Keratinocyte (primary cell): ENCODE data around the gene ABI1. TPM values are rescaled to one million over a fixed set of nuclear protein-coding genes. Genes with fewer than 3 reads are reported as not detected.

ENCODE experiments used
- DNase-seq: peaks from one replicate; pipeline ENCODE4 v3.0.0-alpha.2; 2011; ENCODE audit warnings: low read depth, missing footprints, low spot score
- FAIRE-seq: peaks from 2 replicates; lab custom pipeline; 2011; peaks lifted over from hg19 to GRCh38; lab: Jason Lieb, UNC
- H2AFZ ChIP-seq: 2 replicates; pipeline ENCODE4 v1.6.0; 2012; ENCODE audit warnings: low read length, control low read depth, inconsistent platforms; ENCODE audit not compliant: control insufficient read depth
- H3K27ac ChIP-seq: 2 replicates; pipeline ENCODE4 v1.5.1; 2011; ENCODE audit warnings: low read length; ENCODE audit not compliant: control insufficient read depth, insufficient read depth
- H3K27me3 ChIP-seq: 3 replicates; pipeline ENCODE4 v1.6.0; 2011; ENCODE audit warnings: low read length; ENCODE audit not compliant: control insufficient read depth, insufficient read depth; ENCODE audit errors: extremely low read depth
- H3K36me3 ChIP-seq, 2 experiments: 2 replicates in 1 of 2; 3 replicates in 1 of 2; pipeline ENCODE4 v1.5.1; 2011; ENCODE audit warnings: low read length in 2 of 2, mild to moderate bottlenecking in 1 of 2; ENCODE audit not compliant: control insufficient read depth in 2 of 2, insufficient read depth in 2 of 2; ENCODE audit errors: extremely low read depth in 1 of 2
- H3K4me1 ChIP-seq: 3 replicates; pipeline ENCODE4 v1.5.1; 2011; ENCODE audit warnings: low read length; ENCODE audit not compliant: control insufficient read depth, insufficient read depth; ENCODE audit errors: extremely low read depth
- H3K4me2 ChIP-seq: 3 replicates; pipeline ENCODE4 v1.6.0; 2011; ENCODE audit warnings: low read depth, low read length; ENCODE audit not compliant: control insufficient read depth, insufficient read depth; ENCODE audit errors: extremely low read depth
- H3K4me3 ChIP-seq, 3 experiments: fragments of 200-600 bp in 1 of 3; sonication (generic) in 1 of 3; 2 replicates in 2 of 3; 3 replicates in 1 of 3; pipeline ENCODE4 v1.5.1; 2011 to 2016; ENCODE audit warnings: low read length in 3 of 3, mild to moderate bottlenecking in 3 of 3, control low read depth in 2 of 3, inconsistent platforms in 1 of 3, low read depth in 1 of 3, mixed read lengths in 1 of 3, mixed run types in 1 of 3, moderate library complexity in 1 of 3; ENCODE audit not compliant: control insufficient read depth in 2 of 3, insufficient read depth in 2 of 3; ENCODE audit errors: extremely low read depth in 1 of 3
- H3K79me2 ChIP-seq: 2 replicates; pipeline ENCODE4 v1.6.0; 2012; ENCODE audit warnings: low read length; ENCODE audit not compliant: control insufficient read depth, insufficient read depth
- H3K9ac ChIP-seq: 3 replicates; pipeline ENCODE4 v1.6.0; 2011; ENCODE audit warnings: low read length; ENCODE audit not compliant: control insufficient read depth, insufficient read depth; ENCODE audit errors: extremely low read depth
- H3K9me1 ChIP-seq: 3 replicates; pipeline ENCODE4 v1.6.0; 2011; ENCODE audit warnings: low read length; ENCODE audit not compliant: control insufficient read depth, insufficient read depth; ENCODE audit errors: extremely low read depth
- H3K9me3 ChIP-seq: 2 replicates; pipeline ENCODE4 v1.5.1; 2012; ENCODE audit warnings: low read depth, low read length; ENCODE audit not compliant: control insufficient read depth
- H4K20me1 ChIP-seq: 3 replicates; pipeline ENCODE4 v1.6.0; 2011; ENCODE audit warnings: low read length; ENCODE audit not compliant: control insufficient read depth, insufficient read depth; ENCODE audit errors: extremely low read depth
- CTCF ChIP-seq, 3 experiments: IDR thresholded peaks in 1 of 3; conservative IDR thresholded peaks in 1 of 3; optimal IDR thresholded peaks in 1 of 3; 2 replicates in 2 of 3; 3 replicates in 1 of 3; pipeline versions ENCODE3 to v1.5.1; 2011; ENCODE audit warnings: low read length in 3 of 3, mild to moderate bottlenecking in 3 of 3, moderate library complexity in 2 of 3, control low read depth in 1 of 3, inconsistent platforms in 1 of 3; ENCODE audit not compliant: insufficient read depth in 2 of 3; ENCODE audit errors: extremely low read depth in 1 of 3
- EZH2 ChIP-seq: IDR thresholded peaks from one replicate; pipeline ENCODE4 v1.6.1; 2012; ENCODE audit warnings: inconsistent platforms, mild to moderate bottlenecking, low read length, moderate library complexity
- dilution Hi-C: fragments of 300-500 bp; cut with MboI; formaldehyde crosslinking; loops from one replicate; pipeline ENCODE4 v1.7.0; 2020; ENCODE audit warnings: low sequenced_read_pairs; ENCODE audit not compliant: extremely low pct_ligation_motif_present
- polyA plus RNA-seq, 5 experiments: library from polyadenylated mRNA; depleted of rRNA in 3 of 5; stranded (reverse) in 3 of 5; stranded (forward) in 1 of 5; unstranded in 1 of 5; fragments of >200 nt; gene quantifications; 1 replicate in 1 of 5; 2 replicates in 3 of 5; 3 replicates in 1 of 5; pipeline versions ENCODE4 v1.2.1 to v1.2.3, GENCODE V29; 2011 to 2012; ENCODE audit warnings: missing spikeins in 2 of 5, low read depth in 1 of 5, low replicate concordance in 1 of 5

ABI1 gene
- polyA plus RNA-seq, 1 donor (not counting 4 experiments of a cell fraction or from before 2014, with no cell fraction given) = 78.9 TPM

- Histone ChIP-seq H3K27ac (no peak overlapping the region), H3K4me1 (peaks cover 10% of the 10 kb centered on the region), H3K27me3 (no peaks in the 10 kb centered on the region), H4K20me1 (peaks cover 4% of the 10 kb centered on the region), H2AFZ (no peak overlapping the region), H3K9me3 (no peaks in the 10 kb centered on the region), H3K4me3 (peak overlapping the region; percentile 94 to 97 (median 95)), H3K79me2 (peaks cover 55% of the 10 kb centered on the region), H3K9me1 (no peaks in the 10 kb centered on the region), H3K9ac (peak overlapping the region; percentile 88), H3K4me2 (peak overlapping the region; percentile 86), H3K36me3 (peaks cover 0 to 1% of the 10 kb centered on the region in 2 experiments)
- no peak for DNase-seq
- dilution Hi-C loops = no loop called here
- no peak for FAIRE-seq
- no peak for TF ChIP-seq EZH2
- no peak for TF ChIP-seq CTCF (optimal IDR thresholded peaks at IDR 0.05 in 1 of 3, IDR thresholded peaks at IDR 0.05 in 1 of 3, conservative IDR thresholded peaks at IDR 0.05 in 1 of 3; ENCODE audit: extremely low read depth in 1 of 3, insufficient read depth in 2 of 3, low read length in 3 of 3)
Observed at GRCh38 chr10:26698909-26699308, 161.8 kb downstream of the ABI1 start.

GRCh38 chr10:26697922-26698608 is 162.7 kb downstream of the ABI1 start:
- Histone ChIP-seq H2AFZ (peak overlapping the region; percentile 91), H3K4me3 (peak overlapping the region; percentile 94 to 97 (median 95)), H3K79me2 (peaks cover 53% of the 10 kb centered on the region), H3K9ac (peak overlapping the region; percentile 88), H4K20me1 (peaks cover 4% of the 10 kb centered on the region), H3K36me3 (peaks cover 0 to 1% of the 10 kb centered on the region in 2 experiments), H3K9me1 (no peaks in the 10 kb centered on the region), H3K4me2 (peak overlapping the region; percentile 86), H3K27me3 (no peaks in the 10 kb centered on the region), H3K27ac (peak overlapping the region; percentile 81), H3K9me3 (no peaks in the 10 kb centered on the region), H3K4me1 (peaks cover 10% of the 10 kb centered on the region)
- DNase-seq = no peak
- dilution Hi-C loops = no loop called here
- peak; percentile 36 for FAIRE-seq
- no peak for TF ChIP-seq CTCF (optimal IDR thresholded peaks at IDR 0.05 in 1 of 3, IDR thresholded peaks at IDR 0.05 in 1 of 3, conservative IDR thresholded peaks at IDR 0.05 in 1 of 3; ENCODE audit: extremely low read depth in 1 of 3, insufficient read depth in 2 of 3, low read length in 3 of 3)
- no peak for TF ChIP-seq EZH2
